H1 (cell line): ENCODE results near the gene RRP7A. TPM values are rescaled to one million over a fixed set of nuclear protein-coding genes. Genes with fewer than 3 reads are reported as not detected.
A peak's percentile ranks its signal among the peaks of the same experiment; 100 is the strongest.

ENCODE experiments used
- CTCF ChIA-PET: fragments of 300-600 bp; sonication (Branson Sonifier 250); formaldehyde crosslinking; loops from one replicate; lab custom pipeline; 2021; ENCODE audit not compliant: partially characterized antibody; lab: Charles Lee
- POLR2A ChIA-PET: fragments of 300-600 bp; sonication (Branson Sonifier 250); formaldehyde crosslinking; loops from one replicate; lab custom pipeline; 2021; ENCODE audit warnings: inconsistent platforms; ENCODE audit not compliant: partially characterized antibody; lab: Charles Lee
- DNase-seq, 2 experiments: peaks; one replicate each; pipeline versions ENCODE4 v3.0.0 to v3.0.0-alpha.2; 2010 to 2022; ENCODE audit warnings: low spot score in 2 of 2, low read depth in 1 of 2, mixed read lengths in 1 of 2
- FAIRE-seq: peaks from 2 replicates; lab custom pipeline; 2011; peaks lifted over from hg19 to GRCh38; lab: Jason Lieb, UNC
- H2AFZ ChIP-seq: 2 replicates; pipeline ENCODE4 v1.8.1; 2012; ENCODE audit warnings: low read length, inconsistent platforms
- H2AK5ac ChIP-seq: 2 replicates; pipeline ENCODE4 v1.6.1; 2013; ENCODE audit warnings: low read depth, low read length
- H2BK120ac ChIP-seq: replicated peaks from 2 replicates; pipeline ENCODE3; 2013; ENCODE audit warnings: low read depth, low read length, inconsistent platforms
- H2BK12ac ChIP-seq: 2 replicates; pipeline ENCODE4 v1.6.1; 2013; ENCODE audit warnings: low read depth, low read length
- H2BK15ac ChIP-seq: 2 replicates; pipeline ENCODE4 v1.6.1; 2013; ENCODE audit warnings: low read length
- H2BK20ac ChIP-seq: 2 replicates; pipeline ENCODE4 v1.6.1; 2013; ENCODE audit warnings: low read length
- H2BK5ac ChIP-seq: 2 replicates; pipeline ENCODE4 v1.6.1; 2013; ENCODE audit warnings: low read depth, low read length
- H3K14ac ChIP-seq: 2 replicates; pipeline ENCODE4 v1.6.1; 2013; ENCODE audit warnings: inconsistent platforms; ENCODE audit not compliant: insufficient read length
- H3K18ac ChIP-seq: 2 replicates; pipeline ENCODE4 v1.6.1; 2013; ENCODE audit warnings: low read length; ENCODE audit errors: extremely low read depth
- H3K23ac ChIP-seq: 2 replicates; pipeline ENCODE4 v1.6.1; 2013; ENCODE audit warnings: inconsistent platforms; ENCODE audit not compliant: insufficient read length
- H3K23me2 ChIP-seq: 2 replicates; pipeline ENCODE4 v1.6.1; 2013; ENCODE audit warnings: low read depth, low read length
- H3K27ac ChIP-seq: 2 replicates; pipeline ENCODE4 v1.6.1; 2011; ENCODE audit warnings: low read depth, low read length, inconsistent platforms
- H3K27me3 ChIP-seq, 4 experiments: replicated peaks in 1 of 4; 1 replicate in 1 of 4; 2 replicates in 3 of 4; pipeline versions ENCODE4 v1.6.1 to v1.8.1; 2011 to 2013; ENCODE audit warnings: low read length in 3 of 4, mild to moderate bottlenecking in 3 of 4, inconsistent platforms in 2 of 4, mixed read lengths in 2 of 4, moderate library complexity in 1 of 4; ENCODE audit not compliant: control insufficient read depth in 3 of 4, insufficient read depth in 3 of 4; ENCODE audit errors: extremely low read depth in 1 of 4
- H3K36me3 ChIP-seq, 4 experiments: 2 replicates each; pipeline versions ENCODE4 v1.6.1 to v1.8.1; 2011 to 2013; ENCODE audit warnings: mild to moderate bottlenecking in 4 of 4, low read length in 3 of 4, moderate library complexity in 2 of 4, control low read depth in 1 of 4, inconsistent platforms in 1 of 4; ENCODE audit not compliant: insufficient read depth in 4 of 4, control insufficient read depth in 2 of 4
- H3K4ac ChIP-seq: replicated peaks from 2 replicates; pipeline ENCODE3; 2013; ENCODE audit warnings: low read length, low read depth, mixed read lengths, inconsistent platforms; ENCODE audit not compliant: insufficient read length
- H3K4me1 ChIP-seq, 4 experiments: replicated peaks in 1 of 4; 1 replicate in 1 of 4; 2 replicates in 3 of 4; pipeline versions ENCODE4 v1.6.1 to v1.8.1; 2011 to 2013; ENCODE audit warnings: low read length in 3 of 4, inconsistent platforms in 2 of 4, mixed read lengths in 1 of 4; ENCODE audit not compliant: insufficient read depth in 4 of 4, control insufficient read depth in 3 of 4
- H3K4me2 ChIP-seq, 2 experiments: 2 replicates each; pipeline versions ENCODE4 v1.6.1 to v1.8.1; 2011 to 2013; ENCODE audit warnings: low read depth in 2 of 2, low read length in 2 of 2, control low read depth in 1 of 2, inconsistent platforms in 1 of 2, mild to moderate bottlenecking in 1 of 2; ENCODE audit not compliant: insufficient read depth in 1 of 2
- H3K4me3 ChIP-seq, 4 experiments: fragments of 200-600, 300-600 bp in 1 of 4; sonication (generic), shearing (Covaris generic), sonication (Bioruptor Twin) in 1 of 4; 2 replicates each; pipeline versions ENCODE4 v1.5.1 to v1.8.1; 2011 to 2016; ENCODE audit warnings: low read length in 4 of 4, low read depth in 3 of 4, control low read depth in 2 of 4, inconsistent platforms in 2 of 4, mild to moderate bottlenecking in 2 of 4, mixed read lengths in 1 of 4, moderate library complexity in 1 of 4; ENCODE audit not compliant: insufficient read depth in 2 of 4; ENCODE audit errors: extremely low read depth in 1 of 4
- H3K56ac ChIP-seq: replicated peaks from 2 replicates; pipeline ENCODE3; 2013; ENCODE audit warnings: low read depth, mild to moderate bottlenecking, mixed read lengths, low read length, inconsistent platforms; ENCODE audit not compliant: insufficient read length
- H3K79me1 ChIP-seq: 2 replicates; pipeline ENCODE4 v1.6.1; 2013; ENCODE audit warnings: low read depth, low read length, control low read depth
- H3K79me2 ChIP-seq, 2 experiments: 2 replicates each; pipeline versions ENCODE4 v1.6.1 to v1.8.1; 2012 to 2013; ENCODE audit warnings: low read length in 2 of 2, mild to moderate bottlenecking in 2 of 2, inconsistent platforms in 1 of 2; ENCODE audit not compliant: insufficient read depth in 2 of 2, control insufficient read depth in 1 of 2
- H3K9ac ChIP-seq, 4 experiments: replicated peaks in 1 of 4; 1 replicate in 1 of 4; 2 replicates in 3 of 4; pipeline versions ENCODE4 v1.6.1 to v1.8.1; 2011 to 2013; ENCODE audit warnings: low read depth in 3 of 4, low read length in 3 of 4, control low read depth in 2 of 4, mild to moderate bottlenecking in 2 of 4, moderate library complexity in 2 of 4, inconsistent platforms in 1 of 4; ENCODE audit errors: extremely low read depth in 1 of 4
- H3K9me3 ChIP-seq, 2 experiments: 2 replicates each; pipeline versions ENCODE4 v1.6.1 to v1.8.1; 2012 to 2013; ENCODE audit warnings: mild to moderate bottlenecking in 2 of 2, moderate library complexity in 2 of 2, control low read depth in 1 of 2, inconsistent platforms in 1 of 2, low read depth in 1 of 2, low read length in 1 of 2, mixed read lengths in 1 of 2; ENCODE audit not compliant: insufficient read depth in 2 of 2
- H4K20me1 ChIP-seq, 2 experiments: replicated peaks in 1 of 2; 2 replicates each; pipeline versions ENCODE3 to v1.8.1; 2011 to 2013; ENCODE audit warnings: inconsistent platforms in 2 of 2, low read length in 2 of 2, mild to moderate bottlenecking in 1 of 2; ENCODE audit not compliant: insufficient read depth in 2 of 2, control insufficient read depth in 1 of 2
- H4K5ac ChIP-seq: 2 replicates; pipeline ENCODE4 v1.6.1; 2013; ENCODE audit warnings: low read length, low read depth, mixed read lengths, inconsistent platforms; ENCODE audit not compliant: insufficient read length
- H4K8ac ChIP-seq: 2 replicates; pipeline ENCODE4 v1.8.0; 2013; ENCODE audit warnings: mild to moderate bottlenecking, moderate library complexity, low read length, inconsistent platforms; ENCODE audit not compliant: insufficient read depth; ENCODE audit errors: extremely low read depth
- H4K91ac ChIP-seq: replicated peaks from 2 replicates; pipeline ENCODE3; 2013; ENCODE audit warnings: low read length, mixed read lengths, inconsistent platforms; ENCODE audit not compliant: insufficient read length
- CBX8 ChIP-seq: fragments of 300-800, 300-1000 bp; sonication (generic); IDR thresholded peaks from 2 replicates; pipeline ENCODE4 v1.7.1; 2016; ENCODE audit warnings: low read depth, low read length, borderline replicate concordance
- CHD1 ChIP-seq: IDR thresholded peaks from 2 replicates; pipeline ENCODE4 v1.6.1; 2012; ENCODE audit warnings: low read depth, low read length, improper control_type of control experiment
- EGR1 ChIP-seq: IDR thresholded peaks from 2 replicates; pipeline ENCODE4 v1.6.1; 2011; ENCODE audit warnings: low read depth, low read length, borderline replicate concordance
- EZH2 ChIP-seq: fragments of 200-600 bp; sonication (generic); IDR thresholded peaks from 2 replicates; pipeline ENCODE4 v1.7.1; 2012; ENCODE audit warnings: low read depth, mild to moderate bottlenecking, moderate library complexity, low read length, inconsistent platforms; ENCODE audit not compliant: severe bottlenecking
- GABPA ChIP-seq: IDR thresholded peaks from 2 replicates; pipeline ENCODE4 v1.6.1; 2011; ENCODE audit warnings: mild to moderate bottlenecking, low read length, moderate library complexity, borderline replicate concordance; ENCODE audit not compliant: insufficient read depth
- GTF2F1 ChIP-seq: IDR thresholded peaks from 2 replicates; pipeline ENCODE4 v1.6.1; 2012; ENCODE audit warnings: low read depth, low read length, improper control_type of control experiment, borderline replicate concordance
- MAFK ChIP-seq: IDR thresholded peaks from 2 replicates; pipeline ENCODE4 v1.6.1; 2012; ENCODE audit warnings: low read depth, mild to moderate bottlenecking, improper control_type of control experiment, low read length
- POLR2A ChIP-seq, 2 experiments: IDR thresholded peaks; 1 replicate in 1 of 2; 2 replicates in 1 of 2; pipeline ENCODE4 v1.6.1; 2011; ENCODE audit warnings: low read depth in 2 of 2, low read length in 2 of 2, mild to moderate bottlenecking in 2 of 2; ENCODE audit errors: control extremely low read depth in 1 of 2
- RAD21 ChIP-seq, 2 experiments: IDR thresholded peaks in 1 of 2; conservative IDR thresholded peaks in 1 of 2; 2 replicates each; pipeline ENCODE4 v1.6.1; 2011; ENCODE audit warnings: low read depth in 2 of 2, low read length in 2 of 2, improper control_type of control experiment in 1 of 2, inconsistent platforms in 1 of 2, mild to moderate bottlenecking in 1 of 2, moderate library complexity in 1 of 2
- YY1 ChIP-seq: IDR thresholded peaks from 2 replicates; pipeline ENCODE4 v1.6.1; 2011; ENCODE audit warnings: low read depth, mild to moderate bottlenecking, low read length
- WGBS, 2 experiments: shearing (Covaris generic) in 1 of 2; methylation state at CpG; one replicate each; pipeline versions ENCODE4 v1.1.6 to v1.1.7; 2013 to 2015; ENCODE audit warnings: low lambda C conversion rate in 2 of 2, mixed read lengths in 2 of 2, inconsistent platforms in 1 of 2, low coverage in 1 of 2, missing lambda C conversion rate in 1 of 2; ENCODE audit not compliant: insufficient replicate concordance in 2 of 2, insufficient coverage in 1 of 2, insufficient read length in 1 of 2; ENCODE audit errors: extremely low coverage in 1 of 2, missing lambda C conversion rate in 1 of 2; 5-methylcytosine and 5-hydroxymethylcytosine counted together
- polyA plus RNA-seq, 7 experiments: library from polyadenylated mRNA; depleted of rRNA in 3 of 7; stranded (reverse) in 5 of 7; unstranded in 2 of 7; fragments of >200 nt in 5 of 7; fragments of 200-250 nt in 2 of 7; gene quantifications; 1 replicate in 5 of 7; 2 replicates in 1 of 7; 4 replicates in 1 of 7; pipeline versions ENCODE4 v1.2.1 to v1.2.3, GENCODE V29; 2011 to 2013; ENCODE audit warnings: missing spikeins in 2 of 7, mixed read lengths in 2 of 7
- total RNA-seq: library from RNA; stranded (reverse); fragmentation: NEBNext Ultra II Directional; extraction: Animal tissue kit (Norgen Biotek cat#: 25700); gene quantifications from 2 replicates; pipeline ENCODE4 v1.2.1, GENCODE V29; 2021
- TF ChIP-seq, protein P1 (sequence below): IDR thresholded peaks from 2 replicates; pipeline ENCODE4 v1.6.1; 2012; ENCODE audit warnings: low read length, inconsistent platforms

Gene RRP7A
- total and polyA plus RNA-seq, 2 of the 8 experiments (the other 6 are each of a cell fraction or from before 2014, with no cell fraction given): 18.4 to 49.0 TPM

DNA sequence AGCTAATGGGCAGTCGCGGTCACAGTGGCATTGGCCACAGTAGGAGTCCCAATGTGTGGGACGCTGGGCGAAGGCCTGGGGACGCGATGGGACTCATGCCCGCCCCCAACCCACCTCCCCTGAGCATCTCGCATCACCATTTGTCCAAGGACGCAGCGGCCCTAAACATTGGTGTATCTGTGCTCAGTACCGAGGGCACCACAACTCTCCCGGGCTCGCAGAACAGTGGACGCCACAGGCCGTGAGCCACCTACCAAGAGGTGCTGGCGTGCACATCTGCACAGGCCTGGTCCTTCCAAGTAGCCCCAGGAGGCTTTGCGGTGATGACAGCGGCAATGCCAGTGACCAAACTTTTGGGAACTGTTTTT, 27.3 kb downstream of the RRP7A start:
- Histone ChIP-seq H3K79me1 (no peaks in the 10 kb centered on the region), H3K36me3 (no peaks in the 10 kb centered on the region), H3K79me2 (no peaks in the 10 kb centered on the region), H2BK12ac (peak overlapping the region; percentile 88; the same call in 1 of the 2 replicates), H2AFZ (no peak overlapping the region), H3K23me2 (no peaks in the 10 kb centered on the region), H2AK5ac (peak overlapping the region; percentile 53; the same call in 1 of the 2 replicates), H3K56ac (no peak overlapping the region), H3K9me3 (no peaks in the 10 kb centered on the region), H3K14ac (no peak overlapping the region), H3K4me3 (no peak overlapping the region), H4K20me1 (no peaks in the 10 kb centered on the region), H3K27ac (no peak overlapping the region), H3K18ac (no peak overlapping the region; the same call in 1 of the 2 replicates), H3K9ac (no peak overlapping the region), H4K91ac (no peak overlapping the region), H3K4me2 (no peak overlapping the region), H4K8ac (peak overlapping the region; percentile 77), H4K5ac (no peak overlapping the region), H3K4me1 (peaks cover 0 to 6% (median 1%) of the 10 kb centered on the region in 4 experiments; a peak in 5 of 7 replicates), H2BK5ac (0 out of 2 replicates have a peak overlapping the region, but pooled peaks have one; percentile 44), H3K4ac (peak overlapping the region; percentile 28), H2BK120ac (no peak overlapping the region), H2BK20ac (no peak overlapping the region), H3K23ac (no peak overlapping the region), H2BK15ac (no peak overlapping the region; the same call in 1 of the 2 replicates), H3K27me3 (no peaks in the 10 kb centered on the region)
- ChIA-PET POLR2A (interaction anchor here (0.6 kb wide), 1 partner anchor 674 kb away, joined by 4 read pairs; no protein-coding TSS in a partner anchor), CTCF (interaction anchor here (0.6 to 1.9 kb wide), 2 partner anchors 19 to 399 kb away, joined by 3 to 8 read pairs; no protein-coding TSS in a partner anchor)
- TF ChIP-seq CHD1 (no peak), GABPA (no peak), MAFK (no peak), CBX8 (no peak), EGR1 (no peak), GTF2F1 (no peak), YY1 (no peak), EZH2 (no peak), RAD21 (IDR thresholded peaks at IDR 0.05 in 1 of 2, conservative IDR thresholded peaks at IDR 0.05 in 1 of 2; ENCODE audit: low read depth in 2 of 2, low read length in 2 of 2) (no peak), POLR2A (IDR thresholded peaks at IDR 0.05; ENCODE audit: control extremely low read depth in 1 of 2, low read depth in 2 of 2, low read length in 2 of 2) (no peak)
- TF ChIP-seq, protein P1, sequence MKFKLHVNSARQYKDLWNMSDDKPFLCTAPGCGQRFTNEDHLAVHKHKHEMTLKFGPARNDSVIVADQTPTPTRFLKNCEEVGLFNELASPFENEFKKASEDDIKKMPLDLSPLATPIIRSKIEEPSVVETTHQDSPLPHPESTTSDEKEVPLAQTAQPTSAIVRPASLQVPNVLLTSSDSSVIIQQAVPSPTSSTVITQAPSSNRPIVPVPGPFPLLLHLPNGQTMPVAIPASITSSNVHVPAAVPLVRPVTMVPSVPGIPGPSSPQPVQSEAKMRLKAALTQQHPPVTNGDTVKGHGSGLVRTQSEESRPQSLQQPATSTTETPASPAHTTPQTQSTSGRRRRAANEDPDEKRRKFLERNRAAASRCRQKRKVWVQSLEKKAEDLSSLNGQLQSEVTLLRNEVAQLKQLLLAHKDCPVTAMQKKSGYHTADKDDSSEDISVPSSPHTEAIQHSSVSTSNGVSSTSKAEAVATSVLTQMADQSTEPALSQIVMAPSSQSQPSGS: no peak
- WGBS, 2 experiments: 95% methylated on average over 18 of the region's 18 CpGs; no CpG with 5 or more reads in 1 of the 2 experiments
- DNase-seq (no peak), FAIRE-seq (no peak)
